GM21619 (cell line): ENCODE data around the gene AGFG1.
"Not testable (repeated sequence)": the region's sequence is repeated elsewhere in the genome, so short reads cannot be mapped to it uniquely, and the experiment has no call there.

ENCODE experiments used
- ATAC-seq: cut with Tn5 transposase; IDR thresholded peaks from one replicate; pipeline ENCODE4 v1.9.1; 2021; ENCODE audit not compliant: unreplicated experiment

Gene AGFG1

GRCh38 chr2:227497158-227497557, 25.2 kb downstream of the AGFG1 start:
- no peak for ATAC-seq

GRCh38 chr2:227499627-227500300, 27.8 kb downstream of the AGFG1 start:
- ATAC-seq: no peak

GRCh38 chr2:227500301-227500630, 28.3 kb downstream of the AGFG1 start:
- no peak for ATAC-seq

GRCh38 chr2:227503433-227504406, 31.8 kb downstream of the AGFG1 start:
- ATAC-seq: no peak

- ATAC-seq: no peak
These were observed 32.7 kb downstream of the AGFG1 start for GRCh38 chr2:227504700-227505099.

GRCh38 chr2:227506456-227506855, 34.5 kb downstream of the AGFG1 start:
- no peak for ATAC-seq

GRCh38 chr2:227507963-227508362, 36.0 kb downstream of the AGFG1 start:
- ATAC-seq: no peak

- no peak for ATAC-seq
These were observed 37.1 kb downstream of the AGFG1 start for GRCh38 chr2:227509076-227509475.

GRCh38 chr2:227509824-227510619, 38.1 kb downstream of the AGFG1 start:
- ATAC-seq: no peak

- no peak for ATAC-seq
These were observed 38.6 kb downstream of the AGFG1 start for GRCh38 chr2:227510620-227510958.

GRCh38 chr2:227511239-227511930, 39.4 kb downstream of the AGFG1 start:
- ATAC-seq: no peak

GRCh38 chr2:227511955-227512354, 40.0 kb downstream of the AGFG1 start:
- no peak for ATAC-seq

GRCh38 chr2:227513113-227513512, 41.2 kb downstream of the AGFG1 start:
- ATAC-seq: no peak

GRCh38 chr2:227515742-227516141, 43.8 kb downstream of the AGFG1 start:
- ATAC-seq: no peak

GRCh38 chr2:227517724-227518123, 45.8 kb downstream of the AGFG1 start:
- no peak for ATAC-seq

GRCh38 chr2:227518278-227518865, 46.4 kb downstream of the AGFG1 start:
- ATAC-seq: not testable (repeated sequence)

GRCh38 chr2:227521178-227521577, 49.2 kb downstream of the AGFG1 start:
- not testable (repeated sequence) for ATAC-seq

GRCh38 chr2:227524665-227525064, 52.7 kb downstream of the AGFG1 start:
- ATAC-seq: no peak

GRCh38 chr2:227527351-227527750, 55.4 kb downstream of the AGFG1 start:
- no peak for ATAC-seq

- ATAC-seq: no peak
These were observed 56.8 kb downstream of the AGFG1 start for GRCh38 chr2:227528803-227529202.

- ATAC-seq: no peak
These were observed 57.9 kb downstream of the AGFG1 start for GRCh38 chr2:227529871-227530270.
